Fibroblast of lung (primary cell): Measurements from ENCODE around the gene TLCD4. TPM values are rescaled to one million over a fixed set of nuclear protein-coding genes. Genes with fewer than 3 reads are reported as not detected.
"Not testable (repeated sequence)": the region's sequence is repeated elsewhere in the genome, so short reads cannot be mapped to it uniquely, and the experiment has no call there.

ENCODE experiments used
- DNase-seq, 2 donors: peaks; one replicate each; pipeline versions ENCODE4 v3.0.0 to v3.0.0-alpha.2; 2010; ENCODE audit warnings: low read depth in 2 of 2
- H2AFZ ChIP-seq: 2 replicates; pipeline ENCODE4 v1.5.1; 2012; ENCODE audit warnings: low read length, control low read depth, inconsistent platforms
- H3K27ac ChIP-seq: 2 replicates; pipeline ENCODE4 v1.5.1; 2011; ENCODE audit warnings: low read length, control low read depth; ENCODE audit not compliant: insufficient read depth
- H3K27me3 ChIP-seq: 2 replicates; pipeline ENCODE4 v1.5.1; 2011; ENCODE audit warnings: mild to moderate bottlenecking, low read length; ENCODE audit not compliant: control insufficient read depth, insufficient read depth
- H3K36me3 ChIP-seq: 2 replicates; pipeline ENCODE4 v1.5.1; 2011; ENCODE audit warnings: low read length; ENCODE audit not compliant: control insufficient read depth, insufficient read depth
- H3K4me1 ChIP-seq: 2 replicates; pipeline ENCODE4 v1.5.1; 2011; ENCODE audit warnings: low read length; ENCODE audit not compliant: control insufficient read depth, insufficient read depth; ENCODE audit errors: extremely low read depth
- H3K4me2 ChIP-seq: 2 replicates; pipeline ENCODE4 v1.5.1; 2011; ENCODE audit warnings: low read length, control low read depth; ENCODE audit not compliant: insufficient read depth; ENCODE audit errors: extremely low read depth
- H3K4me3 ChIP-seq, 4 experiments: fragments of 200-600 bp in 1 of 4; sonication (generic) in 1 of 4; replicated peaks in 1 of 4; 2 replicates each; pipeline ENCODE4 v1.5.1; 2011 to 2016; ENCODE audit warnings: low read length in 4 of 4, low read depth in 3 of 4, mild to moderate bottlenecking in 3 of 4, control low read depth in 2 of 4, inconsistent platforms in 1 of 4, mixed read lengths in 1 of 4; ENCODE audit not compliant: insufficient read depth in 1 of 4; ENCODE audit errors: control extremely low read depth in 1 of 4
- H3K79me2 ChIP-seq: 2 replicates; pipeline ENCODE4 v1.5.1; 2012; ENCODE audit warnings: mild to moderate bottlenecking, low read length, inconsistent platforms; ENCODE audit not compliant: control insufficient read depth, insufficient read depth
- H3K9ac ChIP-seq: 2 replicates; pipeline ENCODE4 v1.5.1; 2011; ENCODE audit warnings: mild to moderate bottlenecking, low read length, control low read depth; ENCODE audit not compliant: insufficient read depth
- H3K9me3 ChIP-seq: 2 replicates; pipeline ENCODE4 v1.5.1; 2012; ENCODE audit warnings: low read depth, low read length; ENCODE audit not compliant: control insufficient read depth, insufficient read depth
- H4K20me1 ChIP-seq: 2 replicates; pipeline ENCODE4 v1.5.1; 2011; ENCODE audit warnings: low read length; ENCODE audit not compliant: control insufficient read depth, insufficient read depth; ENCODE audit errors: extremely low read depth
- EZH2 ChIP-seq: IDR thresholded peaks from 2 replicates; pipeline ENCODE4 v1.5.1; 2012; ENCODE audit warnings: low read length, control low read depth, mild to moderate bottlenecking; ENCODE audit errors: missing control alignments
- polyA plus RNA-seq, 2 donors: library from polyadenylated mRNA; depleted of rRNA in 1 of 2; stranded (reverse) in 1 of 2; unstranded in 1 of 2; fragments of >200 nt; gene quantifications; 2 replicates each; pipeline ENCODE4 v1.2.1, GENCODE V29; 2011 to 2012; ENCODE audit warnings: missing spikeins in 1 of 2
- total RNA-seq: library from RNA; depleted of rRNA; stranded (reverse); fragments of >200 nt; gene quantifications from 2 replicates; pipeline ENCODE4 v1.2.1, GENCODE V29; 2014
- TF ChIP-seq, protein P1 (sequence below), 2 donors: IDR thresholded peaks in 1 of 2; conservative IDR thresholded peaks in 1 of 2; 1 replicate in 1 of 2; 2 replicates in 1 of 2; pipeline ENCODE4 v1.5.1; 2011 to 2012; ENCODE audit warnings: low read length in 2 of 2, control low read depth in 1 of 2, inconsistent platforms in 1 of 2, low read depth in 1 of 2, mild to moderate bottlenecking in 1 of 2

The TLCD4 gene
- total and polyA plus RNA-seq, 2 donors (not counting 1 experiment from before 2014, with no cell fraction given), result 1.5 to 2.1 TPM

DNA sequence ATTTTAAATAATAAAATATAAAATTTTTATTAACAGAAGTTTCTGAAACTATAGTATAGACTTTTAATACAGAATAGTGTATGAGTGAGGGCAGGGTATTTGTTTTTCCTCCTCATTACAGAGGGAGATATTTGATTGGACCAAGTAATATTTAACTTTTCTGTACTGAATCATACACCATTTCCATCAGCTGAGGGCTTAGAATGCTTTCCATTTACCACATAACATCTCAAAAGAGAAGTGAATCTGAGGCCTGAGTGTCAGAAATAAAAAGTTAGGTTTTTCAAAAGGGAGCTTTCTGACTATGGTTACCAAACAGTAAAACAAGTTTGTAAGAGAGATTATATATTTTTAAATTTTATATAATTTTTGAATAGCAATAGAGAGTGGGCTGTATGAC is 29.5 kb downstream of the TLCD4 start:
- Histone ChIP-seq H2AFZ (no peak overlapping the region), H3K36me3 (no peaks in the 10 kb centered on the region), H3K27me3 (no peaks in the 10 kb centered on the region), H3K9me3 (no peaks in the 10 kb centered on the region), H4K20me1 (no peaks in the 10 kb centered on the region), H3K4me3 (no peak overlapping the region), H3K4me2 (no peak overlapping the region), H3K4me1 (no peaks in the 10 kb centered on the region), H3K9ac (no peak overlapping the region), H3K27ac (no peak overlapping the region), H3K79me2 (no peaks in the 10 kb centered on the region)
- no peak for DNase-seq
- TF ChIP-seq, protein P1, sequence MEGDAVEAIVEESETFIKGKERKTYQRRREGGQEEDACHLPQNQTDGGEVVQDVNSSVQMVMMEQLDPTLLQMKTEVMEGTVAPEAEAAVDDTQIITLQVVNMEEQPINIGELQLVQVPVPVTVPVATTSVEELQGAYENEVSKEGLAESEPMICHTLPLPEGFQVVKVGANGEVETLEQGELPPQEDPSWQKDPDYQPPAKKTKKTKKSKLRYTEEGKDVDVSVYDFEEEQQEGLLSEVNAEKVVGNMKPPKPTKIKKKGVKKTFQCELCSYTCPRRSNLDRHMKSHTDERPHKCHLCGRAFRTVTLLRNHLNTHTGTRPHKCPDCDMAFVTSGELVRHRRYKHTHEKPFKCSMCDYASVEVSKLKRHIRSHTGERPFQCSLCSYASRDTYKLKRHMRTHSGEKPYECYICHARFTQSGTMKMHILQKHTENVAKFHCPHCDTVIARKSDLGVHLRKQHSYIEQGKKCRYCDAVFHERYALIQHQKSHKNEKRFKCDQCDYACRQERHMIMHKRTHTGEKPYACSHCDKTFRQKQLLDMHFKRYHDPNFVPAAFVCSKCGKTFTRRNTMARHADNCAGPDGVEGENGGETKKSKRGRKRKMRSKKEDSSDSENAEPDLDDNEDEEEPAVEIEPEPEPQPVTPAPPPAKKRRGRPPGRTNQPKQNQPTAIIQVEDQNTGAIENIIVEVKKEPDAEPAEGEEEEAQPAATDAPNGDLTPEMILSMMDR (conservative IDR thresholded peaks at IDR 0.05 in 1 of 2, IDR thresholded peaks at IDR 0.05 in 1 of 2; ENCODE audit: low read depth in 1 of 2, low read length in 2 of 2), result no peak
- TF ChIP-seq EZH2, result no peak

DNA sequence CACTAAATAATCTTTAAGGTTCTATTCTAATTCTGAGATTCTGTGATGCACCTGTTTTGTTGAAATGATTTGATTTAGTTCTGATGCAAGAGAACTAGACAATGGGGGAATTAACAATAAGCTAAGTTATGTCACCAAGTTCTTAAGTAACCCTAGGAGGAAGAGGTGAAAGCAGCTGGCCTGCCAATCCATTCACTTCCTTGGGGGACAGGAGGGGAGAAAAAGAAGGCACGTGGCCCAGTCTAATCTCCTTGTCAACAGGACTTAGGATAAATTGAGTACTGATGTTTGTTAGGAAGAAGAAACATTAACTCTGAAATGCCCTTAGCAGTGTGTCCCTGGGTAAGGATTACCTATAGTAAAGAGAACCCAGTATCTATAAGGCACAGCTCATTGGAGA is 36.9 kb downstream of the TLCD4 start:
- Histone ChIP-seq H3K4me1 (no peaks in the 10 kb centered on the region), H3K4me3 (no peak overlapping the region), H3K9ac (no peak overlapping the region), H4K20me1 (no peaks in the 10 kb centered on the region), H2AFZ (no peak overlapping the region), H3K9me3 (no peaks in the 10 kb centered on the region), H3K4me2 (no peak overlapping the region), H3K27ac (no peak overlapping the region), H3K79me2 (no peaks in the 10 kb centered on the region), H3K36me3 (no peaks in the 10 kb centered on the region), H3K27me3 (no peaks in the 10 kb centered on the region)
- no peak for DNase-seq
- TF ChIP-seq EZH2, result no peak
- TF ChIP-seq, protein P1 (conservative IDR thresholded peaks at IDR 0.05 in 1 of 2, IDR thresholded peaks at IDR 0.05 in 1 of 2; ENCODE audit: low read depth in 1 of 2, low read length in 2 of 2), result no peak

DNA sequence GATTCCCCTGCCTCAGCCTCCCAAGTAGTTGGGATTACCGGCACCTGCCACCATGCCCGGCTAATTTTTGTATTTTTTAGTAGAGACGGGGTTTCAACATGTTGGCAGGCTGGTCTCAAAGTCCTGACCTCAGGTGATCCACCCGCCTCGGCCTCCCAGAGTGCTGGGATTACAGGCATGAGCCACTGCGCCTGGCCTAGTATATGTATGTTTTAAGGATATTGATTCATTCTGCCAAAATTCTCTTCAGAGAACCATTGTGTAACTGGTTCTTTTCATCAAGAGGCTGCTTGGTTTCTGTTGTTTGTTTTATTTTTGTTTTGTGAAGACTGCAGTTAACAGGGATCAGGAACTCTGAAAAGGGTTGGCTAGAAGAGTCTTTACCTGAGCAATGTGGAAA is 48.4 kb downstream of the TLCD4 start:
- not testable (repeated sequence) for H4K20me1 ChIP-seq, DNase-seq, H3K79me2 ChIP-seq, H3K4me3 ChIP-seq, H3K36me3 ChIP-seq, H3K27ac ChIP-seq, H3K4me1 ChIP-seq, H2AFZ ChIP-seq, H3K27me3 ChIP-seq, H3K9me3 ChIP-seq, H3K4me2 ChIP-seq, H3K9ac ChIP-seq

Other genes with a start within 250 kb of the TLCD4 start
- 312 and 601 TPM in 2 replicates for gene CNN3, start 190.2 kb upstream of the TLCD4 start, total RNA-seq
- gene CNN3, start 190.2 kb upstream of the TLCD4 start, polyA plus RNA-seq, result 637 and 670 TPM in 2 replicates
- 3.8 and 4.6 TPM in 2 replicates for gene ALG14, start 44.4 kb upstream of the TLCD4 start, total RNA-seq
- 3.5 TPM in 2 replicates for gene ALG14, start 44.4 kb upstream of the TLCD4 start, polyA plus RNA-seq
- gene RWDD3, start 116.9 kb downstream of the TLCD4 start, total RNA-seq, result 17.5 and 20.5 TPM in 2 replicates
- gene RWDD3, start 116.9 kb downstream of the TLCD4 start, polyA plus RNA-seq, result 10.3 and 15.3 TPM in 2 replicates